GM18861 (cell line): ENCODE data around the gene ACSM2A.
"Not testable (repeated sequence)": the region's sequence is repeated elsewhere in the genome, so short reads cannot be mapped to it uniquely, and the experiment has no call there.

Experiments used
- ATAC-seq: cut with Tn5 transposase; IDR thresholded peaks from one replicate; pipeline ENCODE4 v1.9.1; 2021; ENCODE audit not compliant: unreplicated experiment

Gene ACSM2A

GRCh38 chr16:20451364-20451763 lies at the start of gene ACSM2A:
Gene ACSM2A, plus strand, starts transcription at chr16:20451521. Its CDS starts 8,594 bp downstream, at chr16:20460115.
- ATAC-seq, result not testable (repeated sequence)

GRCh38 chr16:20402651-20403050 lies 48.7 kb upstream of the ACSM2A start:
- ATAC-seq, result no peak

- no peak for ATAC-seq
Observed at GRCh38 chr16:20404637-20405036, 46.7 kb upstream of the ACSM2A start, which contains the start of gene PDILT. Gene PDILT, minus strand, starts transcription at chr16:20404737. Its CDS starts 5,437 bp downstream, at chr16:20399300.

GRCh38 chr16:20409398-20410120 lies 41.8 kb upstream of the ACSM2A start, which contains the start of gene ACSM5:
Gene ACSM5, plus strand, starts transcription at chr16:20409534. Its CDS starts 1,951 bp downstream, at chr16:20411485.
- peak; percentile 17 for ATAC-seq

- peak; percentile 62 for ATAC-seq
Observed at GRCh38 chr16:20410121-20410723, 41.1 kb upstream of the ACSM2A start.

- ATAC-seq, result no peak
Observed at GRCh38 chr16:20411055-20411454, 40.3 kb upstream of the ACSM2A start.

- ATAC-seq, result no peak
Observed at GRCh38 chr16:20415541-20415940, 35.8 kb upstream of the ACSM2A start.

GRCh38 chr16:20419093-20419492 lies 32.2 kb upstream of the ACSM2A start:
- ATAC-seq, result not testable (repeated sequence)

- not testable (repeated sequence) for ATAC-seq
Observed at GRCh38 chr16:20421748-20422147, 29.6 kb upstream of the ACSM2A start.

- not testable (repeated sequence) for ATAC-seq
Observed at GRCh38 chr16:20423772-20424128, 27.6 kb upstream of the ACSM2A start.

- no peak for ATAC-seq
Observed at GRCh38 chr16:20424129-20424866, 27.0 kb upstream of the ACSM2A start.

GRCh38 chr16:20427401-20427797 lies 23.9 kb upstream of the ACSM2A start:
- not testable (repeated sequence) for ATAC-seq

- ATAC-seq, result not testable (repeated sequence)
Observed at GRCh38 chr16:20429499-20429898, 21.8 kb upstream of the ACSM2A start.

GRCh38 chr16:20430480-20430879 lies 20.8 kb upstream of the ACSM2A start:
- ATAC-seq, result not testable (repeated sequence)

- no peak for ATAC-seq
Observed at GRCh38 chr16:20430948-20431347, 20.4 kb upstream of the ACSM2A start.

- not testable (repeated sequence) for ATAC-seq
Observed at GRCh38 chr16:20438950-20439349, 12.4 kb upstream of the ACSM2A start.

GRCh38 chr16:20439820-20440231 lies 11.5 kb upstream of the ACSM2A start:
- not testable (repeated sequence) for ATAC-seq

- ATAC-seq, result not testable (repeated sequence)
Observed at GRCh38 chr16:20440731-20441130, 10.6 kb upstream of the ACSM2A start.

- ATAC-seq, result no peak
Observed at GRCh38 chr16:20441191-20441590, 10.1 kb upstream of the ACSM2A start.

GRCh38 chr16:20441859-20442258 lies 9.5 kb upstream of the ACSM2A start:
- ATAC-seq, result not testable (repeated sequence)

- not testable (repeated sequence) for ATAC-seq
Observed at GRCh38 chr16:20446652-20447393, 4.5 kb upstream of the ACSM2A start.
